B cell (primary cell): ENCODE measurements around the gene KRT38.

ENCODE experiments used
- CTCF ChIP-seq: fragments of 200-600 bp; IDR thresholded peaks from one replicate; pipeline ENCODE4 v1.8.0; 2022; ENCODE audit warnings: antibody characterized with exemption, mild to moderate bottlenecking
- EZH2 ChIP-seq: IDR thresholded peaks from 2 replicates; pipeline ENCODE4 v1.6.1; 2012; ENCODE audit warnings: borderline replicate concordance, low read depth, mild to moderate bottlenecking, moderate library complexity, low read length; ENCODE audit not compliant: insufficient read depth, poor library complexity, severe bottlenecking

- TF ChIP-seq CTCF (no peak), EZH2 (no peak)
Observed at GRCh38 chr17:41464682-41465081, 23.9 kb upstream of the KRT38 start.
